GM23338 (cell line): Measurements from ENCODE around the gene ERI2. TPM values are rescaled to one million over a fixed set of nuclear protein-coding genes. Genes with fewer than 3 reads are reported as not detected.

Experiments
- CREB1 ChIP-seq: fragments of 250-450 bp; sonication (Bioruptor Pico); IDR thresholded peaks from 2 replicates; pipeline ENCODE4 v1.5.0; 2020; ENCODE audit warnings: low read depth, mild to moderate bottlenecking, moderate library complexity
- CTCF ChIP-seq, 2 experiments: fragments of 200-600 bp in 1 of 2; sonication (generic) in 1 of 2; conservative IDR thresholded peaks; 2 replicates each; pipeline versions ENCODE4 v1.5.1 to v1.6.1; 2016 to 2017; ENCODE audit warnings: antibody characterized with exemption in 2 of 2, low read depth in 2 of 2, mild to moderate bottlenecking in 2 of 2, moderate library complexity in 1 of 2
- EZH2 ChIP-seq: fragments of 200-600 bp; sonication (generic); IDR thresholded peaks from one replicate; pipeline ENCODE4 v1.8.0; 2017; ENCODE audit warnings: antibody characterized with exemption, mild to moderate bottlenecking, low read depth; ENCODE audit not compliant: unreplicated experiment
- EZH2phosphoT487 ChIP-seq: fragments of 200-600 bp; sonication (generic); IDR thresholded peaks from one replicate; pipeline ENCODE4 v1.8.1; 2018; ENCODE audit warnings: antibody characterized with exemption; ENCODE audit not compliant: unreplicated experiment
- JUNB ChIP-seq: IDR thresholded peaks from one replicate; pipeline ENCODE4 v1.6.1; 2016; ENCODE audit warnings: antibody characterized with exemption; ENCODE audit not compliant: unreplicated experiment
- POLR2AphosphoS5 ChIP-seq: IDR thresholded peaks from 2 replicates; pipeline ENCODE4 v1.6.1; 2016; ENCODE audit warnings: antibody characterized with exemption, low read depth
- STAT1 ChIP-seq: IDR thresholded peaks from one replicate; pipeline ENCODE4 v1.6.1; 2016; ENCODE audit warnings: antibody characterized with exemption; ENCODE audit not compliant: unreplicated experiment
- ZNF114 ChIP-seq: fragments of 250-450 bp; sonication (Bioruptor Pico); IDR thresholded peaks from 2 replicates; pipeline ENCODE4 v1.5.0; 2020; ENCODE audit warnings: mild to moderate bottlenecking, moderate library complexity
- ZNF331 ChIP-seq: fragments of 250-450 bp; sonication (Bioruptor Pico); IDR thresholded peaks from 2 replicates; pipeline ENCODE4 v1.5.0; 2020; ENCODE audit warnings: low read depth, mild to moderate bottlenecking, moderate library complexity
- polyA plus RNA-seq: library from polyadenylated mRNA; unstranded; fragments of >200 nt; fragmentation: Nextera tagmentation; extraction: Ambion mirVana; gene quantifications from 2 replicates; pipeline ENCODE4 v1.2.1, GENCODE V29; 2016
- total RNA-seq: library from RNA; depleted of rRNA; stranded (reverse); fragments of >200 nt; shearing (Covaris generic); gene quantifications from 2 replicates; pipeline ENCODE4 v1.2.3, GENCODE V29; 2014
- TF ChIP-seq, protein P1 (sequence below): fragments of 250-450 bp; sonication (Bioruptor Pico); IDR thresholded peaks from 2 replicates; pipeline ENCODE4 v1.5.0; 2020; ENCODE audit warnings: mild to moderate bottlenecking, moderate library complexity
- TF ChIP-seq, protein P2 (sequence below): IDR thresholded peaks from one replicate; pipeline ENCODE4 v1.6.1; 2018; ENCODE audit warnings: antibody characterized with exemption; ENCODE audit not compliant: unreplicated experiment

ERI2 gene
- total and polyA plus RNA-seq, 2 experiments from 2014 or later = 7.2 to 19.5 TPM

- TF ChIP-seq, protein P1, sequence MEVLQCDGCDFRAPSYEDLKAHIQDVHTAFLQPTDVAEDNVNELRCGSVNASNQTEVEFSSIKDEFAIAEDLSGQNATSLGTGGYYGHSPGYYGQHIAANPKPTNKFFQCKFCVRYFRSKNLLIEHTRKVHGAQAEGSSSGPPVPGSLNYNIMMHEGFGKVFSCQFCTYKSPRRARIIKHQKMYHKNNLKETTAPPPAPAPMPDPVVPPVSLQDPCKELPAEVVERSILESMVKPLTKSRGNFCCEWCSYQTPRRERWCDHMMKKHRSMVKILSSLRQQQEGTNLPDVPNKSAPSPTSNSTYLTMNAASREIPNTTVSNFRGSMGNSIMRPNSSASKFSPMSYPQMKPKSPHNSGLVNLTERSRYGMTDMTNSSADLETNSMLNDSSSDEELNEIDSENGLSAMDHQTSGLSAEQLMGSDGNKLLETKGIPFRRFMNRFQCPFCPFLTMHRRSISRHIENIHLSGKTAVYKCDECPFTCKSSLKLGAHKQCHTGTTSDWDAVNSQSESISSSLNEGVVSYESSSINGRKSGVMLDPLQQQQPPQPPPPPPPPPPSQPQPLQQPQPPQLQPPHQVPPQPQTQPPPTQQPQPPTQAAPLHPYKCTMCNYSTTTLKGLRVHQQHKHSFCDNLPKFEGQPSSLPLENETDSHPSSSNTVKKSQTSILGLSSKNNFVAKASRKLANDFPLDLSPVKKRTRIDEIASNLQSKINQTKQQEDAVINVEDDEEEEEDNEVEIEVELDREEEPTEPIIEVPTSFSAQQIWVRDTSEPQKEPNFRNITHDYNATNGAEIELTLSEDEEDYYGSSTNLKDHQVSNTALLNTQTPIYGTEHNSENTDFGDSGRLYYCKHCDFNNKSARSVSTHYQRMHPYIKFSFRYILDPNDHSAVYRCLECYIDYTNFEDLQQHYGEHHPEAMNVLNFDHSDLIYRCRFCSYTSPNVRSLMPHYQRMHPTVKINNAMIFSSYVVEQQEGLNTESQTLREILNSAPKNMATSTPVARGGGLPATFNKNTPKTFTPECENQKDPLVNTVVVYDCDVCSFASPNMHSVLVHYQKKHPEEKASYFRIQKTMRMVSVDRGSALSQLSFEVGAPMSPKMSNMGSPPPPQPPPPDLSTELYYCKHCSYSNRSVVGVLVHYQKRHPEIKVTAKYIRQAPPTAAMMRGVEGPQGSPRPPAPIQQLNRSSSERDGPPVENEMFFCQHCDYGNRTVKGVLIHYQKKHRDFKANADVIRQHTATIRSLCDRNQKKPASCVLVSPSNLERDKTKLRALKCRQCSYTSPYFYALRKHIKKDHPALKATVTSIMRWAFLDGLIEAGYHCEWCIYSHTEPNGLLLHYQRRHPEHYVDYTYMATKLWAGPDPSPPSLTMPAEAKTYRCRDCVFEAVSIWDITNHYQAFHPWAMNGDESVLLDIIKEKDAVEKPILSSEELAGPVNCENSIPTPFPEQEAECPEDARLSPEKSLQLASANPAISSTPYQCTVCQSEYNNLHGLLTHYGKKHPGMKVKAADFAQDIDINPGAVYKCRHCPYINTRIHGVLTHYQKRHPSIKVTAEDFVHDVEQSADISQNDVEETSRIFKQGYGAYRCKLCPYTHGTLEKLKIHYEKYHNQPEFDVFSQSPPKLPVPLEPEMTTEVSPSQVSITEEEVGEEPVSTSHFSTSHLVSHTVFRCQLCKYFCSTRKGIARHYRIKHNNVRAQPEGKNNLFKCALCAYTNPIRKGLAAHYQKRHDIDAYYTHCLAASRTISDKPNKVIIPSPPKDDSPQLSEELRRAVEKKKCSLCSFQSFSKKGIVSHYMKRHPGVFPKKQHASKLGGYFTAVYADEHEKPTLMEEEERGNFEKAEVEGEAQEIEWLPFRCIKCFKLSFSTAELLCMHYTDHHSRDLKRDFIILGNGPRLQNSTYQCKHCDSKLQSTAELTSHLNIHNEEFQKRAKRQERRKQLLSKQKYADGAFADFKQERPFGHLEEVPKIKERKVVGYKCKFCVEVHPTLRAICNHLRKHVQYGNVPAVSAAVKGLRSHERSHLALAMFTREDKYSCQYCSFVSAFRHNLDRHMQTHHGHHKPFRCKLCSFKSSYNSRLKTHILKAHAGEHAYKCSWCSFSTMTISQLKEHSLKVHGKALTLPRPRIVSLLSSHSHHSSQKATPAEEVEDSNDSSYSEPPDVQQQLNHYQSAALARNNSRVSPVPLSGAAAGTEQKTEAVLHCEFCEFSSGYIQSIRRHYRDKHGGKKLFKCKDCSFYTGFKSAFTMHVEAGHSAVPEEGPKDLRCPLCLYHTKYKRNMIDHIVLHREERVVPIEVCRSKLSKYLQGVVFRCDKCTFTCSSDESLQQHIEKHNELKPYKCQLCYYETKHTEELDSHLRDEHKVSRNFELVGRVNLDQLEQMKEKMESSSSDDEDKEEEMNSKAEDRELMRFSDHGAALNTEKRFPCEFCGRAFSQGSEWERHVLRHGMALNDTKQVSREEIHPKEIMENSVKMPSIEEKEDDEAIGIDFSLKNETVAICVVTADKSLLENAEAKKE (CRISPR knock-in tag) = no peak
- no peak for TF ChIP-seq CREB1 (CRISPR knock-in tag)
- TF ChIP-seq EZH2phosphoT487 = no peak
- no peak for TF ChIP-seq STAT1
- TF ChIP-seq EZH2 = no peak
- TF ChIP-seq CTCF (conservative IDR thresholded peaks at IDR 0.05; ENCODE audit: low read depth in 2 of 2) = no peak
- no peak for TF ChIP-seq ZNF331 (CRISPR knock-in tag)
- TF ChIP-seq POLR2AphosphoS5 = no peak
- no peak for TF ChIP-seq ZNF114
- no peak for TF ChIP-seq JUNB
- TF ChIP-seq, protein P2, sequence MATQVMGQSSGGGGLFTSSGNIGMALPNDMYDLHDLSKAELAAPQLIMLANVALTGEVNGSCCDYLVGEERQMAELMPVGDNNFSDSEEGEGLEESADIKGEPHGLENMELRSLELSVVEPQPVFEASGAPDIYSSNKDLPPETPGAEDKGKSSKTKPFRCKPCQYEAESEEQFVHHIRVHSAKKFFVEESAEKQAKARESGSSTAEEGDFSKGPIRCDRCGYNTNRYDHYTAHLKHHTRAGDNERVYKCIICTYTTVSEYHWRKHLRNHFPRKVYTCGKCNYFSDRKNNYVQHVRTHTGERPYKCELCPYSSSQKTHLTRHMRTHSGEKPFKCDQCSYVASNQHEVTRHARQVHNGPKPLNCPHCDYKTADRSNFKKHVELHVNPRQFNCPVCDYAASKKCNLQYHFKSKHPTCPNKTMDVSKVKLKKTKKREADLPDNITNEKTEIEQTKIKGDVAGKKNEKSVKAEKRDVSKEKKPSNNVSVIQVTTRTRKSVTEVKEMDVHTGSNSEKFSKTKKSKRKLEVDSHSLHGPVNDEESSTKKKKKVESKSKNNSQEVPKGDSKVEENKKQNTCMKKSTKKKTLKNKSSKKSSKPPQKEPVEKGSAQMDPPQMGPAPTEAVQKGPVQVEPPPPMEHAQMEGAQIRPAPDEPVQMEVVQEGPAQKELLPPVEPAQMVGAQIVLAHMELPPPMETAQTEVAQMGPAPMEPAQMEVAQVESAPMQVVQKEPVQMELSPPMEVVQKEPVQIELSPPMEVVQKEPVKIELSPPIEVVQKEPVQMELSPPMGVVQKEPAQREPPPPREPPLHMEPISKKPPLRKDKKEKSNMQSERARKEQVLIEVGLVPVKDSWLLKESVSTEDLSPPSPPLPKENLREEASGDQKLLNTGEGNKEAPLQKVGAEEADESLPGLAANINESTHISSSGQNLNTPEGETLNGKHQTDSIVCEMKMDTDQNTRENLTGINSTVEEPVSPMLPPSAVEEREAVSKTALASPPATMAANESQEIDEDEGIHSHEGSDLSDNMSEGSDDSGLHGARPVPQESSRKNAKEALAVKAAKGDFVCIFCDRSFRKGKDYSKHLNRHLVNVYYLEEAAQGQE = no peak
Measured at GRCh38 chr16:20798364-20798763, 7.9 kb downstream of the ERI2 start (continued).
